BJ (cell line): ENCODE measurements around the gene NDUFAF7. TPM values are rescaled to one million over a fixed set of nuclear protein-coding genes. Genes with fewer than 3 reads are reported as not detected.

ENCODE experiments used
- CTCF ChIA-PET: fragments of 350-600 bp; formaldehyde crosslinking; extraction: SDS; loops from one replicate; lab custom pipeline; 2021; ENCODE audit warnings: antibody characterized with exemption, inconsistent platforms; lab: Yijun Ruan, JAX
- POLR2A ChIA-PET: fragments of 300-600 bp; sonication (Branson Sonifier 250); formaldehyde crosslinking; extraction: SDS; loops from one replicate; lab custom pipeline; 2021; ENCODE audit warnings: antibody characterized with exemption; lab: Charles Lee
- DNase-seq: peaks from one replicate; pipeline ENCODE4 v3.0.0-alpha.2; 2011; ENCODE audit warnings: low read depth
- H3K27me3 ChIP-seq: 2 replicates; pipeline ENCODE4 v1.6.0; 2011; ENCODE audit warnings: low read length; ENCODE audit not compliant: control insufficient read depth, insufficient read depth
- H3K36me3 ChIP-seq: 2 replicates; pipeline ENCODE4 v1.5.1; 2011; ENCODE audit warnings: low read length; ENCODE audit not compliant: control insufficient read depth, insufficient read depth
- H3K4me3 ChIP-seq: 2 replicates; pipeline ENCODE4 v1.5.1; 2011; ENCODE audit warnings: low read depth, mild to moderate bottlenecking, control low read depth, low read length
- CTCF ChIP-seq: IDR thresholded peaks from 2 replicates; pipeline ENCODE4 v1.5.1; 2011; ENCODE audit warnings: low read depth, mild to moderate bottlenecking, control low read depth, inconsistent platforms, low read length, moderate library complexity; ENCODE audit not compliant: insufficient read depth
- polyA minus RNA-seq: library from RNA; depleted of rRNA, polyadenylated mRNA; stranded (reverse); fragments of >200 nt; gene quantifications from 2 replicates; pipeline ENCODE4 v1.2.3, GENCODE V29; 2011; rRNA and poly(A)+ RNA removed
- polyA plus RNA-seq: library from polyadenylated mRNA; depleted of rRNA; stranded (reverse); fragments of >200 nt; gene quantifications from 2 replicates; pipeline ENCODE4 v1.2.3, GENCODE V29; 2011; rRNA removed

Gene NDUFAF7
- polyA plus RNA-seq = 9.5 and 17.3 TPM in 2 replicates
- polyA minus RNA-seq = 6.3 and 10.3 TPM in 2 replicates

DNA sequence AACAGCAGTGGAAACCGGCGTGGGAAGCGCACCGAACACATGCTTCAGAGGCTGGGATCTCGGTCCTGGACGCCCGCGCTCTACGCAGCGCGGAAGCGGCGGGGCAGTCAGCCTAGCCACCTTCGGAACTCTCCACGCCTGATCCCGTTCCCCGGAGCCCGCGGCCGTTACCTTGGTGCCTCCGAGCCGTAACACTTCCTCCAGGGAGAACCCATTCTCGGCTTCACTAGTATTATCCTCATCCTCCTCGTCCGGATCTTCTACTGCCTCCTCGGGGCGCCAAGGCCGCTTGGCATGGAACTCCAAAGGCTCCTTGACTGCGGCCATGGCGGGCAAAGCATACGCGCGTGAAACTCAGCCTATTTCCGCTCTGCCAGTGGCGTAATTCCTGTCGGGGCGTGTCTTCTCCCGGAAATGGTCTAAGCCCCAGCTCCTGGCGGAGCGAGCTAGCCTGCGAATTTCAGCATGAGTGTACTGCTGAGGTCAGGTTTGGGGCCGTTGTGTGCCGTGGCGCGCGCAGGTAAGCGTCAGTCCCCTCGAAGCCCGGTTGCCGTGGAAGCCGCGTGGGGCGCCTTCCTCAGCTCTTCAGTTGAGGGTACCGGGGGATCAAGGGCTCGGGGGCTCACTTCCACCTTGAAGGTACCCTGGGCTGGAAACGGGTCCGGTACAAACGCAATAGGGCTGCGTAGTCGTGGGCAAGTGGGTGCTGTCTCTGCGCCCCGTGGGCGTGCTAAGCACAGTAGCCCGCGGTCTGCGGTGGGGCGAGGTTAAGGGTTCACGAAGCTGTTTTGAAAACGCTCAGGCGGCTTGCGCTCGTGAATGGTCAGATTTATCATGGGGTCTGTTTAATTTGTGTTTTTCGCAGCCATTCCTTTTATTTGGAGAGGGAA, at the start of gene NDUFAF7, which contains the start of gene CEBPZ:
NDUFAF7 (plus strand) TSS at position 418 of the 890 bp plus-strand sequence; CDS start at position 466, 48 bp downstream.
CEBPZ (minus strand) TSS at position 356 of the 890 bp plus-strand sequence; CDS start at position 327, 29 bp downstream.
- POLR2A ChIA-PET = no interaction called here
- no peaks in the 10 kb centered on the region for H3K27me3 ChIP-seq
- TF ChIP-seq CTCF = 0 out of 2 replicates have a peak, but pooled peaks have one; percentile 5
- H3K4me3 ChIP-seq = peak within 1 kb of the TSS; percentile 97
- DNase-seq = peak; percentile 72
- peaks cover 8% of the 10 kb centered on the region; the same call in 1 of the 2 replicates for H3K36me3 ChIP-seq
- CTCF ChIA-PET = interaction anchor here (1.3 kb wide), 1 partner anchor 62 kb away, joined by 4 read pairs; no protein-coding TSS in a partner anchor

DNA sequence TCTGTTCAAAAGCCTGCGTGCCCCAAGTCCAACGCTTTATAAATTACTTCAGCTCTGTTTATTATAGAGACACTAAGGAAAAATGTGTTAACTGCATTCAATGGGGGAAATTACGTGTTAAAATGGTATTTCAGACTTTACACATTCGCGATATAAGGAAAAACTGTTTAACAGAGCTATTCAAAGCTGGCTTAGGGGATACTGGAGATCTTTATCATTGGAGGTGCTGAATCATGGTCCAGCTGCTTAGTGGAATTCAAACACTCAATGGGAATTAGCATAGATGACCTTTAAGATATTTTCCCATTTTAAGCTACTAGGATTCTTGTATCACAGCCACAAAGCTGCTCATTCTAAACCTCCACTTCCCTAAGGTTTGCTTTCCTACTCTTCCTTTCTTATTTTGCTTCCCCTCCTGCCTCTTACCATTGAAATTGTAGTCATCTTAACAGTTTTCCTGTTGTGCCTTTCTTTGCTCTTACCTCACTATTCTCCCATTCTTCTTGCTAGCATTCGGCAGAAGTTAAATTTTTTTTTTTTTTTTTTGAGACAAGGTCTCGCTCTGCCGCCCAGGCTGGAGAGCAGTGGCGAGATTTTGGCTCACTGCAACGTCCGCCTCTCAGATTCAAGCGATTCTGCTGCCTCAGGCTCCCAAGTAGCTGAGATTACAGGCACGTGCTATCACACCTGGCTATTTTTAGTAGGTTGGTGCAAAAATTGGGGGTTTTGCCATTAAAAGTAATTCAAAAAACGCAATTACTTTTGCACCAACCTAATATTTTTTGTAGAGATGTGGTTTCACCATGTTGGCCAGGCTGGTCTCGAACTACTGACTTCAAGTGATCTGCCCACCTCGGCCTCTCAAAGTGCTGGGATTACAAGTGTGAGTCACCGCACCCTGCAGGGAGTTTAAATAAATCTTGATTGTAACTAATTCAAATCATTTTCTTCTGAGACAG, 49.5 kb upstream of the NDUFAF7 start:
- H3K27me3 ChIP-seq = peaks cover 4% of the 10 kb centered on the region
- ChIA-PET CTCF (interaction anchor here (4.6 kb wide), 1 partner anchor 13 kb away, joined by 36 read pairs; no protein-coding TSS in a partner anchor), POLR2A (no interaction called here)
- TF ChIP-seq CTCF = no peak
- DNase-seq = peak; percentile 13
- H3K4me3 ChIP-seq = no peak overlapping the region
- no peaks in the 10 kb centered on the region for H3K36me3 ChIP-seq

- no peak for DNase-seq
- CTCF ChIA-PET = interaction anchor here (1.2 to 1.7 kb wide), 2 partner anchors 12 to 20 kb away, joined by 3 to 5 read pairs; no protein-coding TSS in a partner anchor
- peaks cover 4% of the 10 kb centered on the region for H3K27me3 ChIP-seq
- no peak for TF ChIP-seq CTCF
- no peak within 1 kb of the TSS for H3K4me3 ChIP-seq
- H3K36me3 ChIP-seq = no peaks in the 10 kb centered on the region
- POLR2A ChIA-PET = no interaction called here
These were observed 42.9 kb upstream of the NDUFAF7 start, which contains the start of gene SULT6B1 for GRCh38 chr2:37188570-37188969. SULT6B1 (minus strand) TSS chr2:37188670; CDS start chr2:37188640, 30 bp downstream.

DNA sequence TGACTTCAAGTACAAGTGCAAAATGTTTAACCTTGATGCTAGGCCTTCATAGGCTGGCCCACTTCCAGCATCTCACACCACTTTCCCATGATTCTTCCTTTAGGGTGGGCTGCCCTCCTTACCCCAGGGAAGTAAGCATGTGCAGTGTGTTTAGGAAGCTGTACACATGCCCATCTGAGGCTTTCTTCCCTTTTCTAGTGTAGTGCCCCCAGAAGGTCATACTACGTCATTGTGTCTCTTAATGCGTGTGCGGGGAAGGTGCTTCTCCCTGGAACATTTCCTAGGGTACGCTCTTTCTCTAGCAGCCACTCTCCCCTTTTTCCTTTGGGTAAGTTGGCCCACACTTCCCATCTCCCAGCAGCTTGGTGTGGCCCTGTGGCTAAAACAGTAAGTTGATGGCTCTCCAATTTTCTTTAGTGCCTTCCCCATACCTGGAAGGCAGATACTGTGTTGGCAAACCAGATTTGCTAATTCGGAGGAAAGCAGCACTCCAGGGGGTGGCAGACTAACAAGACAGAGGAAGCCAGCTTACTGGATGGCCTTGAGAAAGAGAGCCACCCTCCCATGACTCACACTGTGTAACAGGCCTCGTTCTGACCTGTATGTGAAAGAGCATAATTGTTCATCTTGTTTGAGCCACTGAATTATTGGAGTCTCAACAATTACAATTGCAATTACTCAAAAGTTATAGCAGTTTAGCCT, 41.9 kb upstream of the NDUFAF7 start:
- peak; percentile 31 for DNase-seq

More for the DNA sequence above, 41.9 kb upstream of the NDUFAF7 start:
- Histone ChIP-seq H3K27me3 (peaks cover 4% of the 10 kb centered on the region), H3K4me3 (no peak overlapping the region), H3K36me3 (no peaks in the 10 kb centered on the region)
- POLR2A ChIA-PET = no interaction called here
- TF ChIP-seq CTCF = 0 out of 2 replicates have a peak, but pooled peaks have one; percentile 12
- CTCF ChIA-PET = interaction anchor here (0.7 to 1.7 kb wide), 4 partner anchors 13 to 1085 kb away, joined by 3 to 5 read pairs (median 3); no protein-coding TSS in a partner anchor
